Measurements from ENCODE around the gene ZFAND2B.

ZFAND2B gene, protein sequence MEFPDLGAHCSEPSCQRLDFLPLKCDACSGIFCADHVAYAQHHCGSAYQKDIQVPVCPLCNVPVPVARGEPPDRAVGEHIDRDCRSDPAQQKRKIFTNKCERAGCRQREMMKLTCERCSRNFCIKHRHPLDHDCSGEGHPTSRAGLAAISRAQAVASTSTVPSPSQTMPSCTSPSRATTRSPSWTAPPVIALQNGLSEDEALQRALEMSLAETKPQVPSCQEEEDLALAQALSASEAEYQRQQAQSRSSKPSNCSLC

DNA sequence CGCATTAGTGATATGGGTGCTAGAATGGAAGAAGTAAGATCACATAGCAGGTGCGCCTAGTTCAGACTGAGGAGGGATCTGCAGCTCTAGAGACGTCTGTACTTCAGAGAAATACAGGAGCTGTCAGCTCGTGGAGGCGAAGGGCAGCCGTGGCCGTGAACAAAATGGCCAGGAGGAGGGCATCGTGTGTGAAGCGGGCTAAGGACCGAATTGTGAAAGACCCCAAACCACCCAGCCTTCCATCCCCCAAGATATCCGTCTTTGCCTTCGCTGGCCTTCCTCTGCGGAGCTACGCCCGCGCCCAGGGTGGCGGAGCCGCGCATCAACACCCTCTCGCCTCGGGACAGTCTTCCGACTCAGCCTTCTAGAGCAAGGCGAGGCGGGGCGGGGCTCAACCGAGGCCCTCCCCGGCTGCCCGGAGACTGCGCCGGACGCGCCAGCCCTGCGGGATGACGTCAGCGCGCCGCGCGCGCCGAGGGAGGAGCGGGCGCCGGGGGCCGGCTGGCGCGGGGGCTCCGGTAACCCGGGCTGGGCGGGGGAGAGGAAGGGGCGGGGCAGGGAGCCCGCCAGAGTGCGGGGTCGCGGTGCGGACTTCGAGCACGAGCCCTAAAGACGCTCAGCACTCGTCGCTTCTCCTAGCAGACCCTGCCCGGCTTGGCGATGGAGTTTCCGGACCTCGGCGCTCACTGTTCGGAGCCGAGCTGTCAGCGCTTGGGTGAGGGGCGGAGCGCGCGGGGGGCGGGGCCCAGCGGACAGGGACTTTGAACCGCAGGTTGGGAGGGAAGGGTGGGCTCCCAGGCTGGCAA is at the start of gene ZFAND2B:
ZFAND2B (plus strand) TSS at position 455 of the 806 bp plus-strand sequence; CDS start at position 661, 206 bp downstream.
- peak; percentile 94 for DNase-seq (ENCODE audit: low spot score)

DNA sequence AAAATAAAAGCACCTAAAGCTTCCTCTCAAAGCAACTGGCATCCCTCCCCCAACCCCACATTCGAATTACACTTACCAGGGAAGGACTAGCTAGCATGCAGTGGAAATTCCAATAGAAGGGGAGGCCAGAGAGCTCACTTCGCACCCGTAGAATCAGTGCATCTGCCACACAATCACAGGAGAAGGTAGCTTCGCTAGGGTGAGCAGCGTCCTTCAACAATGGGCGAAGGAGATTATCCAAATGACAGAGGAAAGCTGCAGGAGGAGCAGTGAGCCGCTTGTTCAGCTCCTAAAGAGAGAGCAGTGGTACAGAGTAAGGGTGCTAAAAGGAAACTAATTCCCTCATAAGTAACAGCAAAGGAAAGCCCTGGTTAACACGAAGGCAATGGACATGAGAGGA is 49.2 kb upstream of the ZFAND2B start:
- DNase-seq (ENCODE audit: low spot score), result no peak

DNA sequence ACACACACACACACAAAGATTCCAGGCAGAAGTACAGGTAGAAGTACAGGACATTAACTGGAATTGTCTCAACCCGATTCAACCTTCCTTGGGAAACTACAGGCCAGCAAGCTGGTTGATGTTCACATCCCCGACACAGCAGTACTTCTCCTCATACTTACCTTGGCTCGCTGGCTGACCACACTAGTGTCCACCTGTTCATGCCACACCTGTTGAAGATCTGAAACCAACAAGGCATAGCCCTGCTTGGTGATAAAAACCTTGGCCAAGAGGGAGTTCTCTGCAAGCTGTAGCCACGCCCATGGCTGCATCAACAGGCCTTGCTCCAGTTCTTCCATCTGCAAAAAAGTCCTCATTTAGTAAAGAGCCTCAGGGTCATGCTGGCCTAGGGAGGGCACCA is 48.6 kb upstream of the ZFAND2B start:
- no peak for DNase-seq (ENCODE audit: low spot score)

DNA sequence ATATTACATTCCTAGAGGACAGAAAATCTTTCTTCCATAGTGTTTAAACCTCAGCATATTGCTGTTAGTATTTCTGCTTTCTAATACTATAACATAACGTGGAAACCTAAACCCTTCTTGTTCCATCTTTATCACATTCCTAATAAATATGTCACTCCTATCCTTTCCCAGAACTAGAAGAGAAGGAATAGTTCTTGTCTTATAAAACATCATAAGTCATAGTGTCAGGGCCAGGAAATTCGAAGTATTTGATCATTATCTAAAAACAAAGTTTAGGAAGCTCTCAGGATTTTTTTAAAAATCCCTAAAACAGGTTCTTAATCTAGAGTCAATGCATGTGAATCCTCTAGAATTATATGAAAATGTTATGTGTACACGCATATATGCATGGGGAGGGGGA is 48.0 kb upstream of the ZFAND2B start:
- DNase-seq (ENCODE audit: low spot score), result no peak

DNA sequence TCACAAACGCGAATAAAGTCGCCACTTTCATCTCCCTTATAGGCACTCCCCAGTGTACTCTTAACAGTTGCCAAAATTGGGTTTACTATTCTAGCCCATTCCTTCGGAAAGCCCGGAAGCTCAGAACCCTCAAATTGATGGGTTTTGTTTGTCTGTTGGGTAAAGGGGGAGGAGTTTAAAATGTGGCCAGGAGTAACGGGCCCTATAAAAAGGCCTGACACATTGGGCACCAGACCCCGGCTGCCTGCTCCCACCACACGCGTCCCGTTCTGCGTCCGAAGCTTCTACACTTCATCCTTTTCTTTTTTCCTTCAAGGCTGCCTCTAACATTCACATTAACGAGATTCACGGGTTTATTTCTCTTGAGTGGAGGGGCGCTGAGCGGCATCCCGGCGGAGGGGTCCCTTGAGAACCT is 46.8 kb upstream of the ZFAND2B start:
- DNase-seq (ENCODE audit: low spot score), result no peak

DNA sequence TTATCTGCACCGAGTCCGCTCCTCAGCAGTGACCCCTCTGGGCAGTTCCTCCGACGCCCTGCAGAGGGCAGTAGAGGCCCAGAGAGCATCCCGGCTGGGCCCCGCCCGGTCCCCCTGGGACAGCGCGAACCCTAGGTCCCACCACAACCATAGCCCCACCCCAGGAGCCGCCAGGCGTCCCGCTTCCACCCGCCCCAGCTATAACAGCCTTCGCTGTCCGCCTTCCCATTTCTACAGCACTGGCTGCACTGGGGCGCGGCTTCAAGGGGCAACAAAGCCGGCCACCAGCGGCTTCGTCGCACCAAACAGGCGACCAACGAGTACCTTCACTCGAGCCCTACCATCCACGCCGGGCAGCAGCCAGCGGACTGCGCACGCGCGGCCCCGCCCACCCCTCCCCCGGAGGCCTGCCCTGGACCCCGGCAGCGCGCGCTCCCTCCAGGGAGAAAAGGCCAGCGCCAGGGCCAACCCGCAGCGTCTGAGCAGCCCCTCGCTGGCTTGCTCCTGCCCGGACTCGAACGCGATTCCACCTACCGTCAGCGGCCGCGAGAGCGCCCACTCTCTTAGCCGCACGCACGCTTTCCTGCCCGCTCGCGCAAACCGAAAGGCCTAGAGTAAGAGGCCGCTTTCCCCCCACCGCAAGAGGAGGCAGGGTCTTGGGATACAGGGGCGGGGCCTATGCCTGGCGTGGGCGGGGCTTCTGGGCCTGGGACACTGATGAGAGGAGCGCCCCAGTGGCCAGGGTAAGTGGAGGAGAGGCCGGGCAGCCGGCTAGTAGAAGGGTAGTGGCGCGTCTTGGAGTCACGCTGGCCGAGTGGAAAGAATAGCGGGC is 46.2 kb upstream of the ZFAND2B start, which contains the start of gene NHEJ1:
NHEJ1 (minus strand) TSS at position 630 of the 832 bp plus-strand sequence. CDS start 2,453 bp downstream, outside the sequence.
- peak; percentile 94 for DNase-seq (ENCODE audit: low spot score)

DNA sequence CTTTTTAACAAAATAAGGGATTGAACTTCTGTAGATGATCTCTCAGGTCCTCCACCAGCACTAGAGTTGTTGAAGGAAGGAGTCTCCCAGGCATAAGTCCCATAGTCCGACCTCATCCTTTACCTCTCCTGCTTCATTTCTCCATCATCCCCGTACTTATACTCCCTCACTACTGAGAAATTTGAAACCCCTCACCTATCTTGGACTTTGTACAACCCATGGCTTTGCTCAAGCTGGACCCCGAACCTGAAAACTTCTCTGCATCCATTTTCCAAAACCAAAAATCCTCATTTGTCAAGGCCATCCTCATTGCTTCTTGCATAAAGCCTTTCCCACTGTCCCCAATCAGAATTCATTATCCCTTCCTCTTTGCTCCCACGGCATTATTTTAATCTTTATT is 45.5 kb upstream of the ZFAND2B start:
- no peak for DNase-seq (ENCODE audit: low spot score)

DNA sequence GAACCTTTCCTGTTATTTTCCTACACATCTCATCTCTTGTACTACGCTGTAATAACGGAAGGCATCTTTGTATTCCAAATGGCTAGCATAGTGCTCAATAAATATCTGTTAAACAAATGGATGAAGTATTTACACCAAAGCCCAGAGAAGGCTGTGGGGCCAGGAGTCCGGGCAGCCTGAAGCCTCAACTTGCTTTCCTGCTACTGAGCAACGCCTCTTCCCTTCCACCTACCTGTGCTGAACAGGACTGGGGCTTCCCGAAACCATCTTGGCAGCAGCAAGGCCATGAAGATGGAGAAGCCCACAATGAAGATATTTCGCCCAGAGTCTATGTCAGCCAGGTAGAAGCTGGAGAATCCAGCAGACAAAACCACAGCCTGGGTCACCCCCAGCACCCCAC is 43.4 kb upstream of the ZFAND2B start:
- DNase-seq (ENCODE audit: low spot score), result no peak

DNA sequence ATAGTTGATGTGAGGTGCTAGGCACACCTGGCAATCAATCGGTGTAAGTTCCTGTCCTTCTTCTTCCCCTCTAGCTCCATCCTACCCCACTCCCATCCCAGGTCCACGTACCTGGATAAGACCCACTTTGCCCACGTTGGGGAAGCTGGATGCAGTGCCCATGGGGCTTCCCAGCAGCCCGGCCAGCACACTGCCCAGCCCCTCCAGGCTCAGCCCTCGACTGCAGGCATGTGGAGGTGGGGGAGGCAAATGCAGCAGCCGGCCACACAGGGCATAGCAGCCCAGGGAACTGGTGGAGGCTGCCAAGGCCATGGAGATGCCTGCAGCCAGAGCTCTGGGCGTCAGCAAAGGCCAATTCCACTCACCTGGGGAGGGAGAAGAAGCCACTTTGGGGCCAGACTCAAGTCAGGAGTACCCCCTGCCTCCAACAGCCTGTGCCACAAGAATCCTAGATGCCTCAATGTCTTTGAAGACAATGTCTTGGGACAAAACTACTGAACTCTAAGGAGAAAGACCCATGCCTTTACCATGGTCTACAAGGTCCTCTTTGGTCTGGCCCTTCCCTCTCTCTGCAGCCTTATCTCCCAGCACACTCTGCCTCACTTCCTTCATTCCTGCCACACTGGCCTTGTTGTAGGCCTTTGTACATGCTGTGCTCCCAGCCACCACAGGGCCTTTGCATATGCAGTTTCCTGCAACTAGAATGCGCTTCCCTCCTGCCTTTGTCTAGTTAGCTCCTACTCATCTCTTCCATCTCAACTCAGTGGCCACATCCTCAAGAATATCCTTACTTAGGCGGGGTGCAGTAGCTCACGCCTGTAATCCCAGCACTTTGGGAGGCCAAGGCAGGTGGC is 41.3 kb upstream of the ZFAND2B start:
- DNase-seq (ENCODE audit: low spot score), result no peak

DNA sequence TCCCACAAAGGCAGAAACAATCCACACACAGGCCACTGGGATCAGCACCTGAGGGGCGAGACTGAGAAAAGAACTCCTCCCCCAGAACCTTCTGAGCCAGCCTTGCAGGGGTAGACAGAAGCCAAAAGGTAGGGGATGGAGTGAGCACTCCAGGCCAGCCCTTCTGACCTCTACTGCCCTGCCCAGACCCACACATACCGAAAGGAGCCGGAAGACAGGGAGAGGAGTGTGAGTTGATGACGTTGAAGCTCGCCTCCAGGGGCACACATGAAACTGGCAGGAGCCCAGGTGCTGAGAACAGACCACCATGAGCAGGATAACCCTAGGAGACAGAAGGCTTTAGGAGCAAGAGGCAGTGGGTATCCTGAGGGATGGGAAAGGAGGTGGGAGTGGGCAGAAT is 38.6 kb upstream of the ZFAND2B start:
- DNase-seq (ENCODE audit: low spot score), result no peak

DNA sequence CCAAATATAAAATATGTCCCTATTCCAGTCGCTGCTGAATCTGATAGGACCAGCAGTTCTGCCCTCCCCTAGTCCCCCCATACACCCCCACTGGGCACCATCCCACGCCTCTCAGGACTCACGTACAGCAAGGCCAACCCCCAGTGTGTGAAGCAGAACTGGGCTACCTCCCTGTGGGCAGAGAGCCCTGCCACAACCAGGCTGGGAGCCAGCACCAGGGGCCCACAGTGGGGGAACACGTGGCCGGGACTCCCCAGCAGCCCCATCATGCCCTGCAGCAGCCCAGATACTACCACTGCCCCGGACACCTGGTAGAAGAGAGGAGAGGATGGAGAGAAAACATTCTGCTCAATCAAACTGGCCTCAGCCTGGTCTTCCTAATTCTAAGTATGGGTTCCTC is 38.1 kb upstream of the ZFAND2B start:
- no peak for DNase-seq (ENCODE audit: low spot score)

DNA sequence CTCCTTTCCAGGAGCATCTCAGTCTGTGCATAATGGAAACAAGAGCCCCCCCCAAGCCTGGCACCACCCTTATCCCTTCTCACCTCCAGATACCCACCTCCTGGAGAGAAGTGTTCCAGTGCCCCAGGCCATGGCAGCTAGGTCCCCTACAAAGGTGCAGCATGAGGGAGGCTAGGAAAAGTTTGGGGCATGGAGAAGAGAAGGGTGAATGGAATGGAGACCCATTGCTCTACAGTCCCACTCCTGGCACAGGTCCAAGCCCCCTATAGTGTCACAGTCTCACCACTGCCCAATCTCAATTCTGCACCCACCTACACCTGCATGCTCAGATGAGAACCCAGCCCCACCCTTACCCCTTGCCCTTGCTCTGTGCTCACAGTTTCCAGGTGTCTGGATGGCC is 37.6 kb upstream of the ZFAND2B start:
- DNase-seq (ENCODE audit: low spot score), result no peak

DNA sequence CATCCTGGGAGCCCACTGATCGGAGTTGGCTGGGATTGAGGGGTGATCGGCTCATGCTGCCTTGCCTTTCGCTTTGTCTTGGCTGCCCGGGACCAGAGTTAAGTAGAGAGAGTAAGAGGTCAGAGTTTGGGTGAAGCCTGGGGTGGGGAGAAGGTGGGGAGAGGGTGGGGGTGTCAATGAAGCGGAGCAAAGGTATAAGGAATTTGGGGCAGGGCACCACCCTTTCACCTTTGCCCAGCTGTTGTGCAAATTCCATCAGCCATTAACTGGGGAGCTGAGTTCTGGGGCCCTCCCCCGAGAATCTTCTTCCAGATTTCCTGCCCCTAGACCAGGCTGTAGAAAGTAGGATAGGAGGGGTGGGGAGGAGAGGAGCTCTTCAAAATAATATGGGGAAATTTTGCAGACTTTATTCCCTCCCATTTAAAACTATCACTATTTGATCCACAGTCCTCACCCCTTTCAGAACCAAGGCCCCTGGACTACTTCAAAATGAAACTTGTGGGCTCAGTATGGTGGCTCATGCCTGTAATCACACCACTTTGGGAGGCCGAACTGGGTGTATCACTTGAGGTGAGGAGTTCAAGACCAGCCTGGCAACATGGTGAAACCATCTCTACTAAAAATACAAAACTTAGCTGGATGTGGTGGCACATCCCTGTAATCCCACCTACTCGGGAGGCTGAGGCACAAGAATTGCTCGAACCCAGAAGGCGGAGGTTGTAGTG is 36.5 kb upstream of the ZFAND2B start, which contains the start of gene SLC23A3:
SLC23A3 (minus strand) TSS at position 100 of the 725 bp plus-strand sequence; CDS start at position 55, 45 bp downstream.
- no peak for DNase-seq (ENCODE audit: low spot score)

DNA sequence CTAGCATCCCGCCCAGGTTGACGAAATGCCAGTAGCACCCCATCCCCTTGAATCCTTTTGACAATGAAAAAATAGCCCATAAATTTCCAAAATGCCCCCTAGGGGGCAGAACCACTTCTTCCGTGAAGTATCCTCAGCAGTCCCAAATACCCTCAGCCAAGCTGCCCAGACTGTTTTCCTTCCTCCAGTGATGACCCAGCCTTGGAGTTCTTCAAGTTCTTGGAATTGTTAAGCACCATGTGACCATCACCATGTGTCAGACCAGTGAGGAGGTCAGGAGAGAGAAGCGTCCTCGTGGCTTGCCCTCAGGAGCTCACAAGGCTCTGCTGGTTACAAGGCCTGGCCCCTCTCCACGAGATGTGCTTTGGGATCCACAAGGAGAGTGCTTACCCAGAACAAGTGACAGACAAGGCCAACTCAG is 35.3 kb upstream of the ZFAND2B start:
- DNase-seq (ENCODE audit: low spot score), result peak; percentile 63

DNA sequence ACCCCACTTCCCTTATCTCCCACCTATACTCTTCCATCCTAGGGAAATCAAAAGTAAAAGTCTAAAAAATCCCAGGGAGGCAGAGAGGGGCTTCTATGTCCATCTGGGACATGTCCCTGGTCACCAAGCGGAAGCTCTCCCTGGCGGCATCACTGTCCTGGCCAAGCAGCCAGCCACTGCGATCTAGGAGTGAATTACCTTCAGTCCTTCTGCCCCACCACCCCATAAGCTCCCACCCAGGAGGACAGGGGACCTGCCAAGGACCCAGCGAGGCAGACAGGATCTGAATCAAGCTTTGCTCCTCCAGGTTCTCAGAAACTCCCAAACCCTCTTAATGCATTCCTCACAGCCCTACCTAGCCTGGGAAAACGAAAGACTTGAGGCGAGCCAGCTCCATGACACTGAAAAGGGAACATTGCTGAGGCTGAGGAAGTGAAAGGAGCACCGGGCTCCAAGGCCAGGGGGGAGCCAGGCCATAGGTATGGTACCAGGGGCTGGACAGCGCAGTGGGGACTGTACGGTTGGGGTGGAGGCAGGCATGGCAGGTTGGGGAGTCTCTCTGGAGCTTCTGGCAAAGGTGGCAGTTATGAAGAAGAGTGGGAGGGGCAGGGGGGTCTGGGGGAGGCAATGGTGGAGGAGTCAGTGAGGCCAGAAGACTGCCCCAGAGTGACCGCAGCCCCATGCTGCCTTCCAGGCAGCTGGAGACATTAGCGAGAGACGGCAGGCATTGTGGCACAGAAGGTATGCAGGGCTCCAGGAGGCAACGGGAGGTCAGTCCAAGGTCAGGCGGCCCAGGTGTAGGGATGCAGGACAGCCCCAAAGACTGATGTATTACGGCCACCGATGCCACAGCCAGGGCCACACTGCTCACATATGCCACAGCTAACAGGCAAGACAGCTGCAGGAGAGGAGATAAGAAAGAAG is 34.1 kb upstream of the ZFAND2B start:
- no peak for DNase-seq (ENCODE audit: low spot score)

DNA sequence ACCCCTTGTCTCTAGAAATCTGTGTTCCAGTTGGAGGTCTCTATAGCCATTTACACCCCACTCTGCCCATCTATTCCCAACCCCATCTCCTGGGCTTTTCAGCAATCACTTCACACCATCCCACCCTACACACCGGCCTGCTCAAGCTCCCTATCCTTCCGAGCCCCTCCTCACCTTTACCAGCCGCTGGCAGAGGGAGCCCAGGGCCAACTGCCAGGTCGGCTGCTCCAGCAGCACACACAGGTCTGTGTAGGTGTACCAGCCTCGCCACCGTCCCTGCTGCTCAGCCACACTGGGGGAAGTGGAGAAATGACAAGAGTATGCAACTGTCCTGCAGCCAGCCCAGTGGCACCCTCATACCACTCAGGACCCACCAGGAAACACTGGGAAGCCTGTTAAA is 33.4 kb upstream of the ZFAND2B start:
- DNase-seq (ENCODE audit: low spot score), result no peak

DNA sequence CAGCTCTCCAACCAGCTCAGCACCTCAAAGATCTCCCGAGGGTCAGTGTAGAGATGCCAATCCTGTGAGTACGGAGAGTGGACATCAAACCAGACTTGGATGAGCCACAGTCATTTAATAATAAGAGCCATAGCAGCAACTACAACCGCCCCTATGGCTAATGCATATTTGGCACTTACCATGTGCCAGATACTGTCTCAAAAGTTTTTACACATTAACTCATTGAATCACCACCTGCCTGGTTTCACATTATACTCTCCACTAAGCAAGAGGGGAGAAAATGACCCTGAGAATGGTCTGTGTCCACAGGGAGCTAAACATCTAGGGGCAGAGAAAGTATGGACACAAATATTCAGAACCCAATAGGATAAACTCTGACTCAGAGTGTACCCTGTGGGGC is 32.4 kb upstream of the ZFAND2B start:
- no peak for DNase-seq (ENCODE audit: low spot score)

DNA sequence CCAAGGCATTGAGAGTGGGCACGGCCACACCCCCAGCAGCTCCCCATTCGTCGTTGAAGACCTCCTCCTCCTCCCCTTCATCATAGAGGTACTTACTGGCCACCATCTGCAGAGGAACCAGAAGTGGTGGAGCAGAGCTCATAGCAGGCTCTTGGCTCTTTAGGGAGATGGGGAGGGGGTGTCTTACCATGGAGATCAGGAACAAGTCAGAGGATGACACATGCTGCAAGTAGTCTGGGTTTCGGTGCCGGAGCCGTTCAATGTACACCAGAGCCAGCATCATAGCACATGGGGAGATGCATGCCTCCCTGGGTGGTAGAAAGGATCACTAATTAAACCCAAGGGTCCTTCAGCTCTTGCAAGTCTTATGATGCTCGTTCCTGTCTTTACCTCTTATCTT is 31.8 kb upstream of the ZFAND2B start:
- no peak for DNase-seq (ENCODE audit: low spot score)

DNA sequence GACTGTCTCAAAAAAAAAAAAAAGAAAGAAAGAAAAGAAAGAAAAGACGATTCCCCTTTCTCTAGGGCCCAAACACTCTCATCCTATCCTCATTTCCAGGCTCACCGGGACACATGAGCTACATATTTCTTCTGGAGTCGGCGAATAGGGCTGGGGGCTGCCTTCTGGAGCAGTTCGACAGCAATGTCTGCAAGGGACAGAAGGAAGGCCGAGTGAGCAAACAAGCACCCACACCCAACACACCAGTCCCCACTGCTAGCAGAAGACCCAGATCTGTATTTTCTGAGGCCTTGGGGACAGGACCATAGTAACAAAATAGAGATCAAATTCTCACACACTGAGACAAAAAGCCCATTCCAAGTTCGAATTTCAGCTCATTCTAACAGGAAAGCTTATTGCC is 31.1 kb upstream of the ZFAND2B start:
- no peak for DNase-seq (ENCODE audit: low spot score)

Data from CD4-positive, alpha-beta T cell treated with Interleukin-2 at 100 ng/mL for 4 hours (primary cell).